Measurements from ENCODE around the gene BRME1.
A peak's percentile ranks its signal among the peaks of the same experiment; 100 is the strongest.
"Not testable (repeated sequence)": the region's sequence is repeated elsewhere in the genome, so short reads cannot be mapped to it uniquely, and the experiment has no call there.

The BRME1 gene

GRCh38 chr19:13926010-13926409 lies 20.1 kb upstream of the BRME1 start:
- no peak for DNase-seq

- no peak for DNase-seq
Measured at GRCh38 chr19:13923194-13923987, 17.5 kb upstream of the BRME1 start.

- not testable (repeated sequence) for DNase-seq
Measured at GRCh38 chr19:13922118-13922517, 16.2 kb upstream of the BRME1 start.

- DNase-seq: no peak
Measured at GRCh38 chr19:13920940-13921747, 15.2 kb upstream of the BRME1 start.

GRCh38 chr19:13920524-13920923 lies 14.6 kb upstream of the BRME1 start:
- no peak for DNase-seq

GRCh38 chr19:13918726-13919411 lies 13.0 kb upstream of the BRME1 start:
- DNase-seq: no peak

GRCh38 chr19:13917888-13918406 lies 12.0 kb upstream of the BRME1 start:
- no peak for DNase-seq

- no peak for DNase-seq
Measured at GRCh38 chr19:13914777-13915176, 8.9 kb upstream of the BRME1 start.

- DNase-seq: no peak
Measured at GRCh38 chr19:13913352-13913751, 7.4 kb upstream of the BRME1 start.

GRCh38 chr19:13909430-13909829 lies 3.5 kb upstream of the BRME1 start:
- DNase-seq: no peak

GRCh38 chr19:13908674-13909073 lies 2.8 kb upstream of the BRME1 start:
- no peak for DNase-seq

GRCh38 chr19:13906910-13907309 lies 993 bp upstream of the BRME1 start:
- no peak for DNase-seq

GRCh38 chr19:13906521-13906904 lies 596 bp upstream of the BRME1 start:
- no peak for DNase-seq

- no peak for DNase-seq
Measured at GRCh38 chr19:13902993-13903555, 2.8 kb downstream of the BRME1 start.

GRCh38 chr19:13899912-13900584 lies 5.9 kb downstream of the BRME1 start:
- DNase-seq: no peak

GRCh38 chr19:13899393-13899792 lies 6.5 kb downstream of the BRME1 start:
- DNase-seq: peak; percentile 10

GRCh38 chr19:13896227-13896626 lies 9.7 kb downstream of the BRME1 start:
- DNase-seq: no peak

GRCh38 chr19:13894552-13894951 lies 11.4 kb downstream of the BRME1 start:
- no peak for DNase-seq

- DNase-seq: no peak
Measured at GRCh38 chr19:13892870-13893269, 13.0 kb downstream of the BRME1 start.

GRCh38 chr19:13890136-13890535 lies 15.8 kb downstream of the BRME1 start:
- DNase-seq: no peak

- no peak for DNase-seq
Measured at GRCh38 chr19:13888281-13888680, 17.6 kb downstream of the BRME1 start.

- DNase-seq: no peak
Measured at GRCh38 chr19:13887517-13887916, 18.4 kb downstream of the BRME1 start.
